Measurements from ENCODE around the gene CREBRF. TPM values are rescaled to one million over a fixed set of nuclear protein-coding genes. Genes with fewer than 3 reads are reported as not detected.

Gene CREBRF
- total and polyA plus RNA-seq, 4 donors: 2.0 to 12.0 (median 7.7) TPM

- H3K4me3 ChIP-seq (ENCODE audit: low read depth in 1 of 3, low read length in 3 of 3): no peak overlapping the region
- H3K36me3 ChIP-seq (ENCODE audit: control insufficient read depth in 4 of 4, insufficient read depth in 3 of 4, low read depth in 1 of 4, low read length in 3 of 4): peaks cover 1 to 41% (median 19%) of the 10 kb centered on the region in 4 donors
- peaks cover 0 to 6% (median 5%) of the 10 kb centered on the region in 4 donors for H3K4me1 ChIP-seq (ENCODE audit: control insufficient read depth in 4 of 4, insufficient read depth in 4 of 4, low read length in 3 of 4)
- no peak for DNase-seq (ENCODE audit: low spot score)
- WGBS: 94% methylated on average over 7 of the region's 7 CpGs
- no peaks in the 10 kb centered on the region for H3K9me3 ChIP-seq (ENCODE audit: control insufficient read depth in 4 of 4, low read length in 3 of 4)
- no peaks in the 10 kb centered on the region for H3K27me3 ChIP-seq (ENCODE audit: control insufficient read depth in 4 of 4, insufficient read depth in 4 of 4, low read length in 3 of 4)
- H3K9ac ChIP-seq (ENCODE audit: low read depth in 1 of 2, low read length in 2 of 2): no peak overlapping the region
- no peak overlapping the region for H3K27ac ChIP-seq (ENCODE audit: low read depth in 1 of 2, low read length in 2 of 2)
- no peak for TF ChIP-seq FOXA2 (IDR thresholded peaks at IDR 0.05)
- TF ChIP-seq, protein P1, sequence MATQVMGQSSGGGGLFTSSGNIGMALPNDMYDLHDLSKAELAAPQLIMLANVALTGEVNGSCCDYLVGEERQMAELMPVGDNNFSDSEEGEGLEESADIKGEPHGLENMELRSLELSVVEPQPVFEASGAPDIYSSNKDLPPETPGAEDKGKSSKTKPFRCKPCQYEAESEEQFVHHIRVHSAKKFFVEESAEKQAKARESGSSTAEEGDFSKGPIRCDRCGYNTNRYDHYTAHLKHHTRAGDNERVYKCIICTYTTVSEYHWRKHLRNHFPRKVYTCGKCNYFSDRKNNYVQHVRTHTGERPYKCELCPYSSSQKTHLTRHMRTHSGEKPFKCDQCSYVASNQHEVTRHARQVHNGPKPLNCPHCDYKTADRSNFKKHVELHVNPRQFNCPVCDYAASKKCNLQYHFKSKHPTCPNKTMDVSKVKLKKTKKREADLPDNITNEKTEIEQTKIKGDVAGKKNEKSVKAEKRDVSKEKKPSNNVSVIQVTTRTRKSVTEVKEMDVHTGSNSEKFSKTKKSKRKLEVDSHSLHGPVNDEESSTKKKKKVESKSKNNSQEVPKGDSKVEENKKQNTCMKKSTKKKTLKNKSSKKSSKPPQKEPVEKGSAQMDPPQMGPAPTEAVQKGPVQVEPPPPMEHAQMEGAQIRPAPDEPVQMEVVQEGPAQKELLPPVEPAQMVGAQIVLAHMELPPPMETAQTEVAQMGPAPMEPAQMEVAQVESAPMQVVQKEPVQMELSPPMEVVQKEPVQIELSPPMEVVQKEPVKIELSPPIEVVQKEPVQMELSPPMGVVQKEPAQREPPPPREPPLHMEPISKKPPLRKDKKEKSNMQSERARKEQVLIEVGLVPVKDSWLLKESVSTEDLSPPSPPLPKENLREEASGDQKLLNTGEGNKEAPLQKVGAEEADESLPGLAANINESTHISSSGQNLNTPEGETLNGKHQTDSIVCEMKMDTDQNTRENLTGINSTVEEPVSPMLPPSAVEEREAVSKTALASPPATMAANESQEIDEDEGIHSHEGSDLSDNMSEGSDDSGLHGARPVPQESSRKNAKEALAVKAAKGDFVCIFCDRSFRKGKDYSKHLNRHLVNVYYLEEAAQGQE (IDR thresholded peaks at IDR 0.05): no peak
- no peak for TF ChIP-seq JUND (IDR thresholded peaks at IDR 0.05)
- no peak for TF ChIP-seq RXRA (IDR thresholded peaks at IDR 0.05)
- no peak for TF ChIP-seq TAF1 (conservative IDR thresholded peaks at IDR 0.05)
- no peak for TF ChIP-seq NR2F2 (IDR thresholded peaks at IDR 0.05)
- no peak for TF ChIP-seq RAD21 (IDR thresholded peaks at IDR 0.05)
- no peak for TF ChIP-seq HNF4G (IDR thresholded peaks at IDR 0.05)
- TF ChIP-seq GABPA (IDR thresholded peaks at IDR 0.05 in 1 of 2, conservative IDR thresholded peaks at IDR 0.05 in 1 of 2): no peak
- no peak for TF ChIP-seq EGR1 (IDR thresholded peaks at IDR 0.05; ENCODE audit: low read depth in 2 of 2)
- no peak for TF ChIP-seq HNF4A (conservative IDR thresholded peaks at IDR 0.05)
- TF ChIP-seq FOXA1 (IDR thresholded peaks at IDR 0.05): no peak
- TF ChIP-seq, protein P2, sequence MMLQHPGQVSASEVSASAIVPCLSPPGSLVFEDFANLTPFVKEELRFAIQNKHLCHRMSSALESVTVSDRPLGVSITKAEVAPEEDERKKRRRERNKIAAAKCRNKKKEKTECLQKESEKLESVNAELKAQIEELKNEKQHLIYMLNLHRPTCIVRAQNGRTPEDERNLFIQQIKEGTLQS (IDR thresholded peaks at IDR 0.05): no peak
- no peak for TF ChIP-seq SP1 (IDR thresholded peaks at IDR 0.05)
- TF ChIP-seq, protein P3, sequence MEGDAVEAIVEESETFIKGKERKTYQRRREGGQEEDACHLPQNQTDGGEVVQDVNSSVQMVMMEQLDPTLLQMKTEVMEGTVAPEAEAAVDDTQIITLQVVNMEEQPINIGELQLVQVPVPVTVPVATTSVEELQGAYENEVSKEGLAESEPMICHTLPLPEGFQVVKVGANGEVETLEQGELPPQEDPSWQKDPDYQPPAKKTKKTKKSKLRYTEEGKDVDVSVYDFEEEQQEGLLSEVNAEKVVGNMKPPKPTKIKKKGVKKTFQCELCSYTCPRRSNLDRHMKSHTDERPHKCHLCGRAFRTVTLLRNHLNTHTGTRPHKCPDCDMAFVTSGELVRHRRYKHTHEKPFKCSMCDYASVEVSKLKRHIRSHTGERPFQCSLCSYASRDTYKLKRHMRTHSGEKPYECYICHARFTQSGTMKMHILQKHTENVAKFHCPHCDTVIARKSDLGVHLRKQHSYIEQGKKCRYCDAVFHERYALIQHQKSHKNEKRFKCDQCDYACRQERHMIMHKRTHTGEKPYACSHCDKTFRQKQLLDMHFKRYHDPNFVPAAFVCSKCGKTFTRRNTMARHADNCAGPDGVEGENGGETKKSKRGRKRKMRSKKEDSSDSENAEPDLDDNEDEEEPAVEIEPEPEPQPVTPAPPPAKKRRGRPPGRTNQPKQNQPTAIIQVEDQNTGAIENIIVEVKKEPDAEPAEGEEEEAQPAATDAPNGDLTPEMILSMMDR (IDR thresholded peaks at IDR 0.05; ENCODE audit: low read depth, low read length, missing input control): no peak
Measured at GRCh38 chr5:173163219-173163618, 107.1 kb downstream of the CREBRF start.

DNA sequence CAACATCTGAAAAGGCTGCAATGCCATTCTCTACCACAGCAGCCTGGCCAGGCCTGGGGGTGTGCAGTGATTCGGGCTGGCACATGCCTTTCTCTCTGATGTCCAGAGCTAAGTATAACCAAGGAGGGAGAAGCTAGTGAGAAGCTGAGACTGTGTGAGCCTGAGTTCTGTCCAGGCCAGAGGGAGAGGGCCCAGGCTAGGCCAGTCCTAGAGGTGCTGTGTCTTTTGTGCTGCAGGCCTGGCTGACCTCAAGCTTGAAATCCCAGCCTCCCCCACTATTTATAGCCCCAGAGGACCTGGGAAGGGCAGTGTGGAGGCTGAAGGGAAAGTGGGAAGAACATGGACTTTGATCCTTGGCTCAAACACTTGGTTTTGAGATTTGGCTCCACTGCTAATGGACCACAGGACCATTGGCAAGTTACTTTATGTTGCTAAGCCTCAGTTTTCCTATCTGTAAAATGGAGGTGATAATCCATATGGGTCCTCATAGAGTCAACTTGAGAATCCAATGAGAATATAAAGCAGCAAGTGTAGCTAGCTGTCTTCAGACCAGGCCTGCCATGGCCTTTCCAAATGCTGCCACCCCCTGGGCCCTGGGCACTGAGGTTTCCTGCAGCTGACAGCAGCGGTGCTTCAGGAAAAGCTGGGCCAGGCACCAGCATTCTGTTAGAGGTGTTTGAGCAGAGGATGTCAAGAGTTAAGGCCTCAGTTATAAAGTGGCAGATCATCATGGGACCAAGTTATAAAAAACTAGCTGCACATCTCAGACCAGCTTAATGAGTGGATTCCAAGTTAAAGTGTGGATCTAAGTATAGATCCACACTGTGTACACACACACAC, 109.2 kb downstream of the CREBRF start:
- 89% methylated on average over 2 of the region's 2 CpGs for WGBS
- TF ChIP-seq HNF4A (conservative IDR thresholded peaks at IDR 0.05) (peak; percentile 62 to 87), YY1 (IDR thresholded peaks at IDR 0.05) (no peak), FOXA1 (IDR thresholded peaks at IDR 0.05) (no peak), JUND (IDR thresholded peaks at IDR 0.05) (no peak), HNF4G (IDR thresholded peaks at IDR 0.05) (peak; percentile 52), RXRA (IDR thresholded peaks at IDR 0.05) (peak; percentile 10 to 45), SP1 (IDR thresholded peaks at IDR 0.05) (no peak)
- TF ChIP-seq, protein P1 (IDR thresholded peaks at IDR 0.05): no peak
- TF ChIP-seq, protein P4, sequence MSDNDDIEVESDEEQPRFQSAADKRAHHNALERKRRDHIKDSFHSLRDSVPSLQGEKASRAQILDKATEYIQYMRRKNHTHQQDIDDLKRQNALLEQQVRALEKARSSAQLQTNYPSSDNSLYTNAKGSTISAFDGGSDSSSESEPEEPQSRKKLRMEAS (IDR thresholded peaks at IDR 0.05): no peak
- TF ChIP-seq, protein P2 (IDR thresholded peaks at IDR 0.05): no peak
- Histone ChIP-seq H3K27me3 (ENCODE audit: control insufficient read depth in 4 of 4, insufficient read depth in 4 of 4, low read length in 3 of 4) (no peaks in the 10 kb centered on the region), H3K4me3 (ENCODE audit: low read depth in 1 of 3, low read length in 3 of 3) (no peak overlapping the region), H3K9me3 (ENCODE audit: control insufficient read depth in 4 of 4, low read length in 3 of 4) (no peaks in the 10 kb centered on the region), H3K27ac (ENCODE audit: low read depth in 1 of 2, low read length in 2 of 2) (no peak overlapping the region), H3K4me1 (ENCODE audit: control insufficient read depth in 4 of 4, insufficient read depth in 4 of 4, low read length in 3 of 4) (peaks cover 0 to 6% (median 5%) of the 10 kb centered on the region in 4 donors), H3K9ac (ENCODE audit: low read depth in 1 of 2, low read length in 2 of 2) (no peak overlapping the region), H3K36me3 (ENCODE audit: control insufficient read depth in 4 of 4, insufficient read depth in 3 of 4, low read depth in 1 of 4, low read length in 3 of 4) (peaks cover 0 to 27% (median 8%) of the 10 kb centered on the region in 4 donors)
- no peak for DNase-seq (ENCODE audit: low spot score)
